ENCODE data around the gene NETO2. TPM values are rescaled to one million over a fixed set of nuclear protein-coding genes. Genes with fewer than 3 reads are reported as not detected.

Gene NETO2
- total and polyA plus RNA-seq, 9 of the 15 experiments (the other 6 are each of a cell fraction or from before 2014, with no cell fraction given), result 4.1 to 37.0 (median 22.2) TPM

DNA sequence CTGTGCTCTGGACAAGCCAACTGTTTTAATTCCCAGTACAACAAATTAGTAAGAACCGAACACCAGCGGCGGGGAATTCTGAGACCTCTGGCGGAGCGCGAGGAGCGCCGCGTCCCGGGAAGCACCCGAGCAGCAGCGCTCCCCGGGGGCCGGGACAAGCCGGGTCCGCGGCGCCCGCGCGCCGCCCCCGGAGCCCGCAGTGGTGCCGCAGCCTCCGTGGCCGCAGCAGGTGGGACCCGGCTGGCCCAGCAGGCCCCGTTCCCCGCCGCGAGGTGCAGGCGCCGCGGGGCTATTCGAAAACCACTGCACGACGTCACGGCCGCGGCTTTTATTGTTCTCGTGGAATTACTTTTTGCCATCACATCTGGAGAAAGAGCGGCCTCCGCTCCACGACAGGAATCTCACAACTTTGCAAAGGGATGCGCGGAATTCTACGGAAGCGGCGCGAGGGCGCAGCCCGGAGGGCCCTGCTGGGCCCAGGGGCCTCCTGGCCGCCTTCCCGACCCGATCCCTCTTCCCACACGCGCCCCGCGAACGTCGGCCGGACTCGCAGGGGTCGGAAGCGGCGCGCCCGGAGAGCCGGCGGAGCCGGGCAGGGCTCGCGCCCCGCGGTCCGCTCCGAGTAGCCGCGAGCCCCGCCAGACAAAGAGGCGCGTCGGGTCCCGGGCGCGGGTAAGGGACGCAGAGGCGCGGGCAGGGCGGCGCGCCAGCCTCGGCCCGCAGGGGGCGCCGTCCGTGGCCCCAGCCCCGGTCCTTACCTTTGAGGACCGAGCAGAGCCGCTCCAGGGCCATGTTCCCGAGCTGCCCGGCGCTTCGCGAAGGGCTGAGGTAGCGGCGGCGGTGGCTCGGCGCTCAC lies 696 bp downstream of the NETO2 start (continued):
- TF ChIP-seq, protein P1, sequence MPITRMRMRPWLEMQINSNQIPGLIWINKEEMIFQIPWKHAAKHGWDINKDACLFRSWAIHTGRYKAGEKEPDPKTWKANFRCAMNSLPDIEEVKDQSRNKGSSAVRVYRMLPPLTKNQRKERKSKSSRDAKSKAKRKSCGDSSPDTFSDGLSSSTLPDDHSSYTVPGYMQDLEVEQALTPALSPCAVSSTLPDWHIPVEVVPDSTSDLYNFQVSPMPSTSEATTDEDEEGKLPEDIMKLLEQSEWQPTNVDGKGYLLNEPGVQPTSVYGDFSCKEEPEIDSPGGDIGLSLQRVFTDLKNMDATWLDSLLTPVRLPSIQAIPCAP (CRISPR knock-in tag; IDR thresholded peaks at IDR 0.05; ENCODE audit: borderline replicate concordance), result no peak
- TF ChIP-seq ARID3A (IDR thresholded peaks at IDR 0.05; ENCODE audit: borderline replicate concordance, low read depth, low read length), result no peak
- peak; percentile 34 to 62 for TF ChIP-seq RAD21 (CRISPR knock-in tag; conservative IDR thresholded peaks at IDR 0.05 in 1 of 2, IDR thresholded peaks at IDR 0.05 in 1 of 2)
- TF ChIP-seq ZNF766 (CRISPR knock-in tag; conservative IDR thresholded peaks at IDR 0.05), result 0 out of 2 replicates have a peak, but pooled peaks have one; percentile 19
- TF ChIP-seq ZSCAN32 (CRISPR knock-in tag; IDR thresholded peaks at IDR 0.05), result no peak
- TF ChIP-seq PCBP1 (IDR thresholded peaks at IDR 0.05; ENCODE audit: low read depth, low read length, poor library complexity, severe bottlenecking), result no peak
- TF ChIP-seq PTTG1 (tag; IDR thresholded peaks at IDR 0.05; ENCODE audit: low read depth), result no peak
- TF ChIP-seq, protein P2, sequence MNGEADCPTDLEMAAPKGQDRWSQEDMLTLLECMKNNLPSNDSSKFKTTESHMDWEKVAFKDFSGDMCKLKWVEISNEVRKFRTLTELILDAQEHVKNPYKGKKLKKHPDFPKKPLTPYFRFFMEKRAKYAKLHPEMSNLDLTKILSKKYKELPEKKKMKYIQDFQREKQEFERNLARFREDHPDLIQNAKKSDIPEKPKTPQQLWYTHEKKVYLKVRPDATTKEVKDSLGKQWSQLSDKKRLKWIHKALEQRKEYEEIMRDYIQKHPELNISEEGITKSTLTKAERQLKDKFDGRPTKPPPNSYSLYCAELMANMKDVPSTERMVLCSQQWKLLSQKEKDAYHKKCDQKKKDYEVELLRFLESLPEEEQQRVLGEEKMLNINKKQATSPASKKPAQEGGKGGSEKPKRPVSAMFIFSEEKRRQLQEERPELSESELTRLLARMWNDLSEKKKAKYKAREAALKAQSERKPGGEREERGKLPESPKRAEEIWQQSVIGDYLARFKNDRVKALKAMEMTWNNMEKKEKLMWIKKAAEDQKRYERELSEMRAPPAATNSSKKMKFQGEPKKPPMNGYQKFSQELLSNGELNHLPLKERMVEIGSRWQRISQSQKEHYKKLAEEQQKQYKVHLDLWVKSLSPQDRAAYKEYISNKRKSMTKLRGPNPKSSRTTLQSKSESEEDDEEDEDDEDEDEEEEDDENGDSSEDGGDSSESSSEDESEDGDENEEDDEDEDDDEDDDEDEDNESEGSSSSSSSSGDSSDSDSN (IDR thresholded peaks at IDR 0.05; ENCODE audit: borderline replicate concordance in 1 of 2, low read depth in 2 of 2, low read length in 2 of 2), result peak; percentile 73 to 93; a peak in 3 of 4 replicates
- 0 out of 2 replicates have a peak, but pooled peaks have one; percentile 13 for TF ChIP-seq ZNF165 (CRISPR knock-in tag; IDR thresholded peaks at IDR 0.05; ENCODE audit: borderline replicate concordance)
- no peak for TF ChIP-seq SPI1 (IDR thresholded peaks at IDR 0.05; ENCODE audit: borderline replicate concordance, low read depth, low read length)
- no peak for TF ChIP-seq FOXK1 (CRISPR knock-in tag; IDR thresholded peaks at IDR 0.05; ENCODE audit: borderline replicate concordance)
- TF ChIP-seq CTBP1 (IDR thresholded peaks at IDR 0.05; ENCODE audit: borderline replicate concordance), result peak; percentile 96
- no peak for TF ChIP-seq DACH1 (IDR thresholded peaks at IDR 0.05; ENCODE audit: partially characterized antibody)
- no peak for TF ChIP-seq U2AF2 (optimal IDR thresholded peaks at IDR 0.05; ENCODE audit: low read depth, low read length)
- no peak for TF ChIP-seq SMARCC2 (IDR thresholded peaks at IDR 0.05; ENCODE audit: low read depth)
- TF ChIP-seq ZBTB26 (CRISPR knock-in tag; IDR thresholded peaks at IDR 0.05), result no peak
- no peak for TF ChIP-seq ZNF57 (CRISPR knock-in tag; IDR thresholded peaks at IDR 0.05)
- no peak for TF ChIP-seq ERF (CRISPR knock-in tag; IDR thresholded peaks at IDR 0.05)
- no peak for TF ChIP-seq KLF13 (tag; IDR thresholded peaks at IDR 0.05; ENCODE audit: borderline replicate concordance, low read depth)
